Thyroid gland (tissue), 4 donors: Measurements from ENCODE around the gene HRH1. TPM values are rescaled to one million over a fixed set of nuclear protein-coding genes. Genes with fewer than 3 reads are reported as not detected.
"Not testable (repeated sequence)": the region's sequence is repeated elsewhere in the genome, so short reads cannot be mapped to it uniquely, and the experiment has no call there.

ENCODE experiments used
- DNase-seq, 2 donors: peaks; one replicate each; pipeline ENCODE4 v3.0.0-alpha.2; 2019
- H3K27ac ChIP-seq, 3 donors: fragments of 200-600 bp; sonication (generic); 1 replicate in 2 of 3; 2 replicates in 1 of 3; pipeline ENCODE4 v1.5.1; 2016 to 2019; ENCODE audit warnings: mild to moderate bottlenecking in 1 of 3, moderate library complexity in 1 of 3
- H3K27me3 ChIP-seq: fragments of 200-600 bp; sonication (generic); one replicate; pipeline ENCODE4 v1.5.1; 2019
- H3K36me3 ChIP-seq, 2 donors: fragments of 200-600 bp; sonication (generic); one replicate each; pipeline ENCODE4 v1.5.1; 2016 to 2019
- H3K4me1 ChIP-seq, 2 donors: fragments of 200-600 bp; sonication (generic); one replicate each; pipeline ENCODE4 v1.5.1; 2017 to 2019
- H3K4me3 ChIP-seq, 3 donors: fragments of 200-600 bp; sonication (generic); replicated peaks in 1 of 3; 1 replicate in 2 of 3; 2 replicates in 1 of 3; pipeline ENCODE4 v1.5.1; 2016; ENCODE audit warnings: mild to moderate bottlenecking in 1 of 3
- H3K9me3 ChIP-seq: fragments of 200-600 bp; sonication (generic); one replicate; pipeline ENCODE4 v1.5.1; 2017
- CTCF ChIP-seq, 6 experiments: fragments of 200-600 bp in 3 of 6; fragments of 450-650 bp in 3 of 6; sonication (generic) in 3 of 6; IDR thresholded peaks; one replicate each; pipeline ENCODE4 v1.5.1; 2016 to 2019; ENCODE audit warnings: antibody characterized with exemption in 6 of 6, mild to moderate bottlenecking in 2 of 6, inconsistent platforms in 1 of 6, moderate library complexity in 1 of 6
- POLR2A ChIP-seq, 2 donors: fragments of 450-650 bp; IDR thresholded peaks; one replicate each; pipeline ENCODE4 v1.6.1; 2017; ENCODE audit warnings: antibody characterized with exemption in 2 of 2, mild to moderate bottlenecking in 2 of 2, moderate library complexity in 1 of 2
- WGBS, 2 donors: methylation state at CpG; one replicate each; pipeline ENCODE4 v1.1.5; 2017; 5-methylcytosine and 5-hydroxymethylcytosine counted together
- intact Hi-C: fragments of 100-400 bp; cut with DNase I; formaldehyde crosslinking; loops from one replicate; pipeline ENCODE4 v1.15.1; 2023
- total RNA-seq, 4 donors: library from RNA; depleted of rRNA; stranded (reverse); fragments of >200 nt; gene quantifications; one replicate each; pipeline ENCODE4 v1.2.3, GENCODE V29; 2016

The HRH1 gene
- total RNA-seq, 4 donors from 2014 or later: 1.9 to 2.6 (median 2.4) TPM; not detected in 1

- no peaks in the 10 kb centered on the region for H3K27me3 ChIP-seq
- DNase-seq: no peak
- no peaks in the 10 kb centered on the region for H3K9me3 ChIP-seq
- H3K4me1 ChIP-seq: no peaks in the 10 kb centered on the region
- TF ChIP-seq CTCF (IDR thresholded peaks at IDR 0.05): no peak
- TF ChIP-seq POLR2A (IDR thresholded peaks at IDR 0.05): no peak
- intact Hi-C loops: no loop called here
- WGBS, 2 donors: 67 to 73% methylated on average over 10 of the region's 10 CpGs
- no peak overlapping the region for H3K4me3 ChIP-seq
- no peak overlapping the region for H3K27ac ChIP-seq
- H3K36me3 ChIP-seq: no peaks in the 10 kb centered on the region
Observed at GRCh38 chr3:11250902-11251806, 96.9 kb downstream of the HRH1 start.

- no peaks in the 10 kb centered on the region for H3K27me3 ChIP-seq
- H3K9me3 ChIP-seq: no peaks in the 10 kb centered on the region
- no peak overlapping the region for H3K27ac ChIP-seq
- TF ChIP-seq POLR2A (IDR thresholded peaks at IDR 0.05) (no peak), CTCF (IDR thresholded peaks at IDR 0.05) (no peak)
- WGBS, 2 donors: 80 to 81% methylated on average over 6 of the region's 6 CpGs
- intact Hi-C loops: no loop called here
- H3K36me3 ChIP-seq: no peaks in the 10 kb centered on the region
- H3K4me1 ChIP-seq: no peaks in the 10 kb centered on the region
- DNase-seq: no peak
- H3K4me3 ChIP-seq: no peak overlapping the region
Observed at GRCh38 chr3:11251807-11252176, 97.5 kb downstream of the HRH1 start.

GRCh38 chr3:11254876-11255275 is 100.6 kb downstream of the HRH1 start:
- DNase-seq: no peak
- intact Hi-C loops: no loop called here
- H3K36me3 ChIP-seq: no peaks in the 10 kb centered on the region
- 89% methylated on average over 6 of the region's 6 CpGs for WGBS, 2 donors
- no peaks in the 10 kb centered on the region for H3K4me1 ChIP-seq
- no peaks in the 10 kb centered on the region for H3K27me3 ChIP-seq
- no peak overlapping the region for H3K27ac ChIP-seq
- no peak for TF ChIP-seq POLR2A (IDR thresholded peaks at IDR 0.05)
- no peak for TF ChIP-seq CTCF (IDR thresholded peaks at IDR 0.05)
- no peaks in the 10 kb centered on the region for H3K9me3 ChIP-seq
- H3K4me3 ChIP-seq: no peak overlapping the region

- intact Hi-C loops, H3K36me3 ChIP-seq, H3K4me3 ChIP-seq, DNase-seq, H3K27ac ChIP-seq, H3K27me3 ChIP-seq, H3K4me1 ChIP-seq, H3K9me3 ChIP-seq: not testable (repeated sequence)
- 75 to 88% methylated on average over 5 of the region's 5 CpGs for WGBS, 2 donors
Observed at GRCh38 chr3:11255537-11255936, 101.2 kb downstream of the HRH1 start.

GRCh38 chr3:11258958-11259357 is 104.7 kb downstream of the HRH1 start:
- no peak for TF ChIP-seq POLR2A (IDR thresholded peaks at IDR 0.05)
- TF ChIP-seq CTCF (IDR thresholded peaks at IDR 0.05): no peak
- Histone ChIP-seq H3K4me1 (no peaks in the 10 kb centered on the region), H3K27me3 (no peaks in the 10 kb centered on the region), H3K36me3 (no peaks in the 10 kb centered on the region), H3K9me3 (no peaks in the 10 kb centered on the region), H3K27ac (no peak overlapping the region), H3K4me3 (no peak overlapping the region)
- intact Hi-C loops: no loop called here
- no peak for DNase-seq
- 90 to 92% methylated on average over 11 of the region's 11 CpGs for WGBS, 2 donors
